NCI-H526 (cell line): Measurements from ENCODE around the gene EAF1.
"Not testable (repeated sequence)": the region's sequence is repeated elsewhere in the genome, so short reads cannot be mapped to it uniquely, and the experiment has no call there.

Experiments used
- DNase-seq, 2 experiments: peaks; one replicate each; lab custom pipeline; 2025; lab: John Stamatoyannopoulos, UW

Gene EAF1

GRCh38 chr3:15452156-15452555, 24.8 kb downstream of the EAF1 start:
- DNase-seq = no peak

- no peak for DNase-seq
These were observed 25.6 kb downstream of the EAF1 start for GRCh38 chr3:15452961-15453360.

- DNase-seq = no peak
These were observed 26.1 kb downstream of the EAF1 start for GRCh38 chr3:15453501-15453900.

GRCh38 chr3:15453991-15454625, 26.7 kb downstream of the EAF1 start:
- no peak for DNase-seq

- no peak for DNase-seq
These were observed 27.6 kb downstream of the EAF1 start for GRCh38 chr3:15454965-15455364.

GRCh38 chr3:15455756-15456155, 28.4 kb downstream of the EAF1 start:
- DNase-seq = no peak

- no peak for DNase-seq
These were observed 28.9 kb downstream of the EAF1 start for GRCh38 chr3:15456321-15456720.

GRCh38 chr3:15456915-15457314, 29.5 kb downstream of the EAF1 start:
- DNase-seq = not testable (repeated sequence)

- no peak for DNase-seq
These were observed 30.9 kb downstream of the EAF1 start for GRCh38 chr3:15458212-15458780.

GRCh38 chr3:15460891-15461531, 33.6 kb downstream of the EAF1 start:
- DNase-seq = no peak

GRCh38 chr3:15462451-15462850, 35.1 kb downstream of the EAF1 start:
- DNase-seq = no peak

GRCh38 chr3:15465876-15466585, 38.6 kb downstream of the EAF1 start:
- DNase-seq = no peak

- no peak for DNase-seq
These were observed 40.1 kb downstream of the EAF1 start for GRCh38 chr3:15467227-15468181.

GRCh38 chr3:15470261-15470660, 42.9 kb downstream of the EAF1 start:
- peak in 1 of 2 experiments; percentile 4 for DNase-seq

- no peak for DNase-seq
These were observed 43.5 kb downstream of the EAF1 start for GRCh38 chr3:15470849-15471248.

GRCh38 chr3:15471861-15472260, 44.5 kb downstream of the EAF1 start:
- DNase-seq = no peak

GRCh38 chr3:15475161-15475560, 47.8 kb downstream of the EAF1 start:
- DNase-seq = no peak

- DNase-seq = no peak
These were observed 49.0 kb downstream of the EAF1 start for GRCh38 chr3:15476378-15476777.

GRCh38 chr3:15477951-15478639, 50.7 kb downstream of the EAF1 start:
- peak; percentile 7 to 17 for DNase-seq

GRCh38 chr3:15478640-15478979, 51.2 kb downstream of the EAF1 start:
- no peak for DNase-seq
